ENCODE measurements around the gene MAD1L1.

Gene MAD1L1

DNA sequence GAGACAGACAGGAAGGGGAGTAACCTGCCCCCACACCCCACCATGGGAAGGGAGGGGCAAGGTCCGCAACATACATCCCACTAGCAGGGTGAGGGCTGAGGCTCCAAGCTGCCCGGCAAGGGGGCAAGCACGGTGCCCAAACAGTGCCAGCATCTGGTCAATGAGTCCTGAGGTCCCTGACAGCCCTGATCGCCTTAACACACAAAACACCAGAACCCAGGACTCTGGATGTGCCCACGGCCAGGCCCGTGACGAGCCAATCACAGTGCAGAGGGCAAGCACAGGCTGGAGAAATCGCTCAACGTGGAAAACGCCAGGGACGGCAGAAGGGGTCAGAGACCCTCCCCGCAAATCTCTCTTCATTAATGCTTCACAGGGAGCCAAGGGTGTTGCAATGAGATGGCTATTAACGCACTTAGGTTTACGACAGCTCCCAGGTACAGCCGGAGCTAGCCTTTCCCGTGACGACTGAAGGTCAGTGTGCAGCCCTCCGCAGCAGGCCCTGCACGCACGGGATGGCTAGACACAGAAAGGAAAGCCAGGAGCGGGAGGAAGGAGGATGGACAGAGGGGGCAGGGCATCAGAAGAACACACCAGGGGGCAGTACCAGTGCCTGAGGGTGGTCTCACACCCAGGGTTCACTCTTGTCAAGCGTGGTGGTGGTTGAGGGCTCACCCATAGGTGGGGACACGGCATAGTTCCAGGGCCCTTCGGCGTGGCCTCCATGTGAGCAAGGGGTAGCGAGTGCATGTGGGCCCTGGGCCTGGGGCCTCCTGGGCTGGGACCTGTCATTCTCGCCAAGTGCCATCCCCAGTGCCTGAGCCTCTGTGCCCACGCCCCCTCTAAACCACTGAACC, 220.5 kb downstream of the MAD1L1 start:
- Histone ChIP-seq H3K4me2 (ENCODE audit: low read depth, low read length, poor library complexity, severe bottlenecking) (no peak overlapping the region), H3K27ac (ENCODE audit: low read depth, low read length) (no peak overlapping the region), H3K9me3 (ENCODE audit: insufficient read depth, low read length) (no peaks in the 10 kb centered on the region), H3K27me3 (ENCODE audit: low read length) (no peaks in the 10 kb centered on the region), H3K9me2 (replicated peaks; ENCODE audit: insufficient read depth, low read length) (no peaks in the 10 kb centered on the region), H3K79me2 (ENCODE audit: insufficient read depth, low read length) (no peaks in the 10 kb centered on the region), H3K4me3 (ENCODE audit: insufficient read depth, low read length, poor library complexity, severe bottlenecking) (no peak overlapping the region), H3K36me3 (ENCODE audit: low read length) (no peaks in the 10 kb centered on the region), H2AFZ (ENCODE audit: low read depth, low read length, severe bottlenecking) (no peak overlapping the region), H4K20me1 (ENCODE audit: low read depth, low read length) (no peaks in the 10 kb centered on the region), H3F3A (ENCODE audit: insufficient read depth) (no peaks in the 10 kb centered on the region), H3K9ac (ENCODE audit: low read length) (no peak overlapping the region)
- no peak for TF ChIP-seq EZH2phosphoT487 (conservative IDR thresholded peaks at IDR 0.05; ENCODE audit: low read length)
- TF ChIP-seq, protein P1, sequence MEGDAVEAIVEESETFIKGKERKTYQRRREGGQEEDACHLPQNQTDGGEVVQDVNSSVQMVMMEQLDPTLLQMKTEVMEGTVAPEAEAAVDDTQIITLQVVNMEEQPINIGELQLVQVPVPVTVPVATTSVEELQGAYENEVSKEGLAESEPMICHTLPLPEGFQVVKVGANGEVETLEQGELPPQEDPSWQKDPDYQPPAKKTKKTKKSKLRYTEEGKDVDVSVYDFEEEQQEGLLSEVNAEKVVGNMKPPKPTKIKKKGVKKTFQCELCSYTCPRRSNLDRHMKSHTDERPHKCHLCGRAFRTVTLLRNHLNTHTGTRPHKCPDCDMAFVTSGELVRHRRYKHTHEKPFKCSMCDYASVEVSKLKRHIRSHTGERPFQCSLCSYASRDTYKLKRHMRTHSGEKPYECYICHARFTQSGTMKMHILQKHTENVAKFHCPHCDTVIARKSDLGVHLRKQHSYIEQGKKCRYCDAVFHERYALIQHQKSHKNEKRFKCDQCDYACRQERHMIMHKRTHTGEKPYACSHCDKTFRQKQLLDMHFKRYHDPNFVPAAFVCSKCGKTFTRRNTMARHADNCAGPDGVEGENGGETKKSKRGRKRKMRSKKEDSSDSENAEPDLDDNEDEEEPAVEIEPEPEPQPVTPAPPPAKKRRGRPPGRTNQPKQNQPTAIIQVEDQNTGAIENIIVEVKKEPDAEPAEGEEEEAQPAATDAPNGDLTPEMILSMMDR (IDR thresholded peaks at IDR 0.05; ENCODE audit: insufficient read depth, low read length, poor library complexity, severe bottlenecking) = no peak

DNA sequence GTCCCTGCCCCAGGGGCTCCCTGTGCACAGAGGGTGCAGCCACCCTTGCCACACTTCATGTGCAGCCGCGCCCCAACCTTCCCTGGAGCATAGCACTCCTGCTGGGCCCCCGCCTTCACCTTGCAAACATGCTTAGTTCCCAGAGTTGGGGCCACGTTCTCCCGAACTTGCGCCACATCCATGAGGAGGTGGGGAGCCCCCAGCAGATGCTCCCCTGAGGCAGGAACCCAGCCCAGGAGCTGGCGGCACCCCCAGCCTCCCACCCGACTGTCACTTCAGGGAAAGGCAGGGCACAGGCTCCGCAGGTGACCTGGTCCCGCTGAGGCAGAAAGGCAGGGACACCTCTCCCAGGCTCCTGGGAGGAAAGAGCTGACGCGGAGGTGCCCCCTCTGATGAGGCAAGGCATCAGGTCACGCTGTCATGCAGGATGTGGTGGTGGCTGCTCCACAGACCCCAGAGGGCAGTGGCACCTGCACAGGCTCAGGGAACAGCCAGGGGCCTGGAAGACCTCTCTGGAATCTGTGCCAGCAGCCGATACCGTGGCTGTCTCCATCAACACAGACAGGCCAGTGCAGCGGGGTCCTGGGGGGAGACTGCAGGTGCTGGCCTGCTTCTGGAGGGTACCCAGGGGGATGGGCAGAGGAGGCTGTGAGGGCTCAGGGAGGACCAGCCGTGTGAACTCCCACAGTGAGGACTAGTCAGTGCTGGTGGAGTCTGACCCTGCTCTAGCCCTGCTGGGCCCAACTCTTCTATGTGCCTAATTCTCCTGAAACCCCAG, 221.3 kb downstream of the MAD1L1 start:
- H3K4me2 ChIP-seq (ENCODE audit: low read depth, low read length, poor library complexity, severe bottlenecking) = no peak overlapping the region
- H4K20me1 ChIP-seq (ENCODE audit: low read depth, low read length) = no peaks in the 10 kb centered on the region

DNA sequence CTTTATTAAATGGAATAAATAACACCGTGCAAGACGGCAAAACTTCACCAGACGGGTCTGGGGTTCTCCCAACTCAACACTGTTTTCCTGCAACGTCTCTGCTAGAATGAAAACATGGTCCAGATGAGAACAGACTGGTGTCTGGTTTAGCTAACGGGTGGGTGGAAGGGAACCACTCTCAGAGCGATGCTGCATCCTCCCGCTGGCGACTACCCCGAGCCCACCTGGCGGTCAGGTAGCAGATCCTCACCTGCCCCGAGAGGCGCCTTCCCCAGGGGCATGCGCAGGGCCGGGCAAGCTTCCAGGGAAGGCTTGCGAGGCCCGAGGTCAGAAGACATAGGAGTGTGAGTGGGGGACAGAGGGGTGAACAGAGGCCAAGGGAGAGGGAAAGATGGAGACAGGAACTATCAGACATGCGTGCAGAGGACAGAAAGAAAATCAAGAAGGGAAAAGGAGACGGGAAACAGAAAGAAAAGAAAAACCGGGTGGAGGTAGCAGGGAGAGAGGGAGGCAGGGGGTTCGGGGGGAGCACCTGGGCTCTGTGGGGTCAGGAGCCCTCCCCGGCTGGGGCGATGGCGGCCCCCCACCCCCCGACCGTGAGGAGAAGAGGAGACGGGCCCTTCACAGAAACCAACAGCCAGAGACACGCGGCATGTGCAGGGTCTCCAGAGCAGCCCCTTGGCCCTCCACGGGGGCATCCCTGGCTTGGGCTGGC, 222.0 kb downstream of the MAD1L1 start:
- TF ChIP-seq, protein P1 (IDR thresholded peaks at IDR 0.05; ENCODE audit: insufficient read depth, low read length, poor library complexity, severe bottlenecking) = no peak
- H3K27me3 ChIP-seq (ENCODE audit: low read length) = no peaks in the 10 kb centered on the region
- H2AFZ ChIP-seq (ENCODE audit: low read depth, low read length, severe bottlenecking) = no peak overlapping the region
- H3K4me3 ChIP-seq (ENCODE audit: insufficient read depth, low read length, poor library complexity, severe bottlenecking) = no peak overlapping the region
- no peak overlapping the region for H3K4me2 ChIP-seq (ENCODE audit: low read depth, low read length, poor library complexity, severe bottlenecking)
- H3K9me3 ChIP-seq (ENCODE audit: insufficient read depth, low read length) = no peaks in the 10 kb centered on the region
- no peaks in the 10 kb centered on the region for H3K36me3 ChIP-seq (ENCODE audit: low read length)
- H3K79me2 ChIP-seq (ENCODE audit: insufficient read depth, low read length) = no peaks in the 10 kb centered on the region
- H3F3A ChIP-seq (ENCODE audit: insufficient read depth) = no peaks in the 10 kb centered on the region
- H4K20me1 ChIP-seq (ENCODE audit: low read depth, low read length) = no peaks in the 10 kb centered on the region
- no peak overlapping the region for H3K9ac ChIP-seq (ENCODE audit: low read length)
- H3K27ac ChIP-seq (ENCODE audit: low read depth, low read length) = no peak overlapping the region
- H3K9me2 ChIP-seq (replicated peaks; ENCODE audit: insufficient read depth, low read length) = no peaks in the 10 kb centered on the region

More for the DNA sequence above, 221.3 kb downstream of the MAD1L1 start:
- Histone ChIP-seq H3K9me3 (ENCODE audit: insufficient read depth, low read length) (no peaks in the 10 kb centered on the region), H3K27ac (ENCODE audit: low read depth, low read length) (no peak overlapping the region), H3K4me3 (ENCODE audit: insufficient read depth, low read length, poor library complexity, severe bottlenecking) (no peak overlapping the region), H3K27me3 (ENCODE audit: low read length) (no peaks in the 10 kb centered on the region), H3K36me3 (ENCODE audit: low read length) (no peaks in the 10 kb centered on the region), H3K9me2 (replicated peaks; ENCODE audit: insufficient read depth, low read length) (no peaks in the 10 kb centered on the region), H3K79me2 (ENCODE audit: insufficient read depth, low read length) (no peaks in the 10 kb centered on the region), H3K9ac (ENCODE audit: low read length) (no peak overlapping the region), H2AFZ (ENCODE audit: low read depth, low read length, severe bottlenecking) (no peak overlapping the region), H3F3A (ENCODE audit: insufficient read depth) (no peaks in the 10 kb centered on the region)
- TF ChIP-seq, protein P1 (IDR thresholded peaks at IDR 0.05; ENCODE audit: insufficient read depth, low read length, poor library complexity, severe bottlenecking) = no peak
- TF ChIP-seq EZH2phosphoT487 (conservative IDR thresholded peaks at IDR 0.05; ENCODE audit: low read length) = no peak
